HG03378 (cell line): ENCODE measurements around the gene SRPRB.

ENCODE experiments used
- ATAC-seq: cut with Tn5 transposase; IDR thresholded peaks from one replicate; pipeline ENCODE4 v1.9.1; 2021; ENCODE audit warnings: mild to moderate bottlenecking, moderate library complexity; ENCODE audit not compliant: unreplicated experiment

Gene SRPRB

DNA sequence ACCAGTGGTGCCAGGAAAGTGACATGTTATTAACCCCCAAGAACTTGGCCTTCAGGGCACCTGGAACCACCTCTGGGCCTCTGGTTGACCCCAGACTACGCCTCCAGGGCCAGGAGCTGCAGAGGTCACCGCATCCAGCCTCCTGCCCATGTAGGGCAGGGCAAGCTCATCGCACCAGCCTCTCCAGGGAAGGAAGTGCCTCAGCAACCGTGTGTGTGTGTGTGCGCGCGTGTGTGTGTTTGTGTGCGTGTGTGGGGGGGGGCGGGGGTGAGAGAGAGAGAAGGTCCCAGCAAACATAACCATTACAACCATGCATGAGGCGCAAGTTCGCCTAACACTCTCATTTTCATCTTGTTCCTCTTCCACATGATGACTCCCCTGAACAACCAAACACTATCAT lies 58.3 kb downstream of the SRPRB start:
- ATAC-seq: no peak

DNA sequence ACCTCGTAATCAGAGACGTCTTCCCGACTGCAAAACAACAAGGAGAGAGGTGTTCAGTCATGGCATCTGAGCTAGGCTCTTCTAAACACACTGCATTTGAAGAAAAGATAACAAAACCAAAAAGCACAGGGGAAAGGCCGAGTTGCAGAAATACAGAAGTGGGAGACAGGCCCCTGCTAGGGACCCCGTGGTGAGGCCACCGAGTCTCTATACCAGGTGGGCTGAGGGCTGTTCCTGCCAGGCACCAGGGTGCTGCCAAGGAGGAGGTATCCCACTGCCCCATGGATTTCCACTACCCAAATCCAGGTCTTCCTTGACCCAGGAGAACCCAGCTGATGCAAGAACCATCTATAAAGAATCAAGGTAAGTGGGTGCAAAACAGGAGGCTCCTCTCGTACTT lies 59.0 kb downstream of the SRPRB start:
- no peak for ATAC-seq

DNA sequence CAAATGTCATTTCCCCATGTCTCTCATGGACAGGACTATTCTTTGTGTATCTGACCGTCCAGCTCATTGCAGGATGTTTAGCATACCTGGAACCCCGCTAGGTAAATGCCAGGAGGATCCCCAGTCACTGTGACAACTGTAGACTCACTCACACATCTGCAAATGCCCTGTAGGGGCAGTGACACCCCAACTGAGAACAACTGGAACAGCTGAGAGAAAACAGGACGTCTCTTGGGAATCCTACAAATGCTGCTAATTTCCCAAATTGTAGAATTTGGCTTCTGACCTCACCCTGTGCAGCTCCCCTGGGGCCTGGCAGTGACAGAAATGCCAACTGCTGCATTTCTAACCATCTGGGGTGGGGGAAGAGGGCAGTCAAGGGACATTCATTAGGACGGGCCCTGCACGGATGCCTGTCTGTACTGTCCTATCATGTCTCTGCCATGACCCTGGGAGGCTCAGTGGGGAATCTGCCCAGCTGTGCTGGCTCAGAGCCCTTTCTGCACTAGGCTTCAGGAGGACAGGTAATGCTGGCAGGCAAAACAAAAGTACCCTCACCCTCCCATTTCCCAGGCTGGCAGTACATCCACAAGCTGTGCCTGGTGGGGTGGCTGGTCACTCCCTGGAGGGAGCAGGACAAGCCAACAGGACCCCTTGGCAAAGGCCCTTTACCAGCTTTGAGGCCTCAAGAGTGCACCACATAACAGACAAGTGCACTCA lies 59.7 kb downstream of the SRPRB start:
- ATAC-seq: no peak

DNA sequence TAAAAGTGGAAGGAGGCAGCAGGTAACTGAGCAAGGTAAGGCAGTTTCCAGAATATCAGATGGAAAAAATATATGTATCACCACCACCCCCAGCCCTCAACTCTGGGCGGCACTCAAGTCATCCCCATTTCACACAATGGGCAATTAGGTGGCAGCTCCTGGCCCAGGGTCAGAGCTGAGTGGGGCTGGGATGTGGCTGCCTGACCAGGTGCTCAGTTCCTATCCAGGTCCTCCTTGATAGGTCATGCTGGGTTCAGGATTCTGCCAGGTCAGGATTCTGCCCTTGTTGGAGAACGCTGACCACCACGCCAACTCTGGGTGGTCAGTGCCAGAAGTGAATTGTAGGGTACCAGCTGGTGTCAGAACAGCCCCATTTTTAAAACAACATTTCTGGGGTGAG lies 60.5 kb downstream of the SRPRB start:
- no peak for ATAC-seq

DNA sequence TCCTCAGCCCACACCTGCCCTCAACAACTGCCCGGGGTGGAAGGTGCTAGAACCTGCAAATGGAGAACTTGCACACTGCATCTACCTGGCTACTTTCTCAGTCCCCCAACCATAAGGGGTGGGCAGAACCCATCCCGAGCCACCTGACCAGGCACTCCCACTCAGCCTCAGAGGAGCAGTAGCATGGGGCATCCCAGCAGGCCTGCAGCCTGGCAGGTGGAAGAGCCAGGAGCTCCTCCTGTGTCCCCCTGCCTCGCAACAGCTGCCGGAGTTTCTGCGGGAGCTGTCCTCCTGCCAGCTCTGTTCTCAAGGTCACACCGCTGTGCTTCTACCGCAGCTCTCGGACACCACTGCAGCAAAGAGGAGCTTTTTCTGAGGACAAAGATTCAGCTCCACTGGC lies 62.6 kb downstream of the SRPRB start:
- ATAC-seq: no peak

DNA sequence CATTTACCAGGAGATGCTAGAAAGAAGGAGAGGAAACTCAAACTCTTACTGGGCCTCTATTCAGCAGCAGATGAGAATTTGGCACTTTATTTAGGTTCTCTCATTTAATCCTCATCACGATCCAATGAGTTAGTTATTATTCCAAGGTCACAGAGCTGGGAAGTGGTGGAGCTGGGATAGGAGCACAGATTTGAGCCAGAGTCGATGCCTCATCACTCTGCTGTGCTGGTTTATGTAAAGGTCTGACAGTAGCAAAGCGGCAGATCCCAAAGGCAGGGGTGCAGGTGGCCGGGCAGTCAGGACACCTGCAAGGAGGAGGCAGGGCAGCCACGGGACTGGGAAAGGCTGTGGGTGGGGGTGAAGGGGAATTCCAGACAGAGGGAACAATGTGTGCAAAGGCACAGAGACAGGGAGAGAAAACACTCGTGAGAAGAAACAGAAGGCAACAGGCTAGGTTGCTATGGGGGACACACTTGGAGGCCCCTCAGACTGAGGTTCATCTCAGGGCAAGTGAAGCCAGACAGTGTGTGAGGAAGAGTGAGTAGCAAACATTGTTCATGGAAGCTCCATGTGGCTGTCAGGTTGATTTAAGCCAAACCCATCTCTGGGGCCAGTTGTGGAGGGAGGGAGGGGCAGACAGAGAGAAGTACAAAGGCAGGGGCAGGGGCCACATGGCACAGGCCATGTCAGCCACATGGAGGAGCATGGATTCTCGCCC lies 63.3 kb downstream of the SRPRB start:
- no peak for ATAC-seq

DNA sequence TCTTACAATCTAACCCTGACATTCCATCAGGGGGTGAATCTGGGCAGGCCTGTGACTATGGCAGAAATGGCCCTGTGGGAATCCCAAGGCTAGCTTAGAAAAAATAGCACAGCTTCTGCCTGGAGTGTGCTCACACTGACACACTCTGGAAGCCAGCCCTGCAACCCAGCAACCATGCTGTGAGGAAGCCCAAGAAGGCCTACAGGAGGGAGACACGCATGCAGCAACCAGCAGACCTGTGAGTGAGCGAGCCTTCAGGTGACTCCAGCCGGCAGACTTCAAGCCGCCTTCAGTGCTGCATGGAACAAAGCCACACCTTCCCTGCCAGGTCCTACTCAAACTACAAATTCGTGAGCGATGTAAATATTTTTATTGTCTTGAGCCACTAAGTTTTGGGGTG lies 64.0 kb downstream of the SRPRB start:
- ATAC-seq: no peak

DNA sequence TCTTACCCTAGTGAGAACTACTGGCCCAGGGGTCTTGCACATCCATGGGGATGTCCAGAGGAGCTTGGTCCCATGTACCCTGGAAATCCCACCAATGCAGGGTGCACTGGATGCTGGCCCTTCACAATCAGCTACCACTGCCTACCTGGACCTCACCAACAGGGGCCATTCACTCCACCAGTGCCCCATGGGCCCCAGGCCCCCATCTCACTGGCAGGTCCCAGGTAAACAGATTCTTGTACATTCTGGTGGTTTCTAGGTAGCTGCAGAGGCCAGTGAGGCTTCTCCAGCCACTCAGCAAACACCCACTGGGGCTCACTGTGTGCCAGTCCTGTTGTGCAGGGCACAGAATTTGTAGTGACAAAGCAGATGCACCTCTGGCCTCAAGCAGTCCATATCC lies 65.2 kb downstream of the SRPRB start:
- ATAC-seq: no peak
